ENCODE measurements around the gene RYK.

DNA sequence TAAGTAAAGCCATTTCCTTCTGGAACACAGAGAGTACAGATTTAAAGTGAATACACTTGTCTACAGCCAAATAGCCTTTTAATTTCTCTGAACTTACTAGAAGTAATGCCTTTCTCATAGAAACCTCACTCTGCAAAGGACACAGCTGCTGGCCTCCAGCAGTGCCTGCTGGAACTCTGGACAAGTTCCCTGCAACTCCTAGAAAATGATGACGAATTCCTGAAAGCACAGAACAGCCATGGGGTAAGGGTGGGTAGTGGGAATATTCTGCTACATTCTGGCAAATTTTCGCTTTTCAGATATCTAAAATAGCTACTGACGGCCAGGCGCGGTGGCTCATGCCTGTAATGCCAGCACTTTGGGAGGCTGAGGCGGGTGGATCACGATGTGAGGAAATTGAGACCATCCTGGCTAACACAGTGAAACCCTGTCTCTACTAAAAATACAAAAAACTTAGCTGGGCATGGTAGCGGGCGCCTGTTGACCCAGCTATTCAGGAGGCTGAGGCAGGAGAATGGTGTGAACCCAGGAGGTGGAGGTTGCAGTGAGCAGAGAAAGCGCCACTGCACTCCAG is 34.4 kb downstream of the RYK start:
- TF ChIP-seq, protein P1, sequence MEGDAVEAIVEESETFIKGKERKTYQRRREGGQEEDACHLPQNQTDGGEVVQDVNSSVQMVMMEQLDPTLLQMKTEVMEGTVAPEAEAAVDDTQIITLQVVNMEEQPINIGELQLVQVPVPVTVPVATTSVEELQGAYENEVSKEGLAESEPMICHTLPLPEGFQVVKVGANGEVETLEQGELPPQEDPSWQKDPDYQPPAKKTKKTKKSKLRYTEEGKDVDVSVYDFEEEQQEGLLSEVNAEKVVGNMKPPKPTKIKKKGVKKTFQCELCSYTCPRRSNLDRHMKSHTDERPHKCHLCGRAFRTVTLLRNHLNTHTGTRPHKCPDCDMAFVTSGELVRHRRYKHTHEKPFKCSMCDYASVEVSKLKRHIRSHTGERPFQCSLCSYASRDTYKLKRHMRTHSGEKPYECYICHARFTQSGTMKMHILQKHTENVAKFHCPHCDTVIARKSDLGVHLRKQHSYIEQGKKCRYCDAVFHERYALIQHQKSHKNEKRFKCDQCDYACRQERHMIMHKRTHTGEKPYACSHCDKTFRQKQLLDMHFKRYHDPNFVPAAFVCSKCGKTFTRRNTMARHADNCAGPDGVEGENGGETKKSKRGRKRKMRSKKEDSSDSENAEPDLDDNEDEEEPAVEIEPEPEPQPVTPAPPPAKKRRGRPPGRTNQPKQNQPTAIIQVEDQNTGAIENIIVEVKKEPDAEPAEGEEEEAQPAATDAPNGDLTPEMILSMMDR (conservative IDR thresholded peaks at IDR 0.05 in 1 of 2, IDR thresholded peaks at IDR 0.05 in 1 of 2; ENCODE audit: low read depth in 1 of 2, low read length in 2 of 2): no peak
- no peak for TF ChIP-seq EZH2 (IDR thresholded peaks at IDR 0.05; ENCODE audit: low read length, missing control alignments)
